Loucy (cell line): ENCODE data around the gene MYO3B.
"Not testable (repeated sequence)": the region's sequence is repeated elsewhere in the genome, so short reads cannot be mapped to it uniquely, and the experiment has no call there.

Source experiments
- CTCF ChIP-seq: fragments of 200-600 bp; sonication (generic); conservative IDR thresholded peaks from 2 replicates; pipeline ENCODE4 v1.5.1; 2014; ENCODE audit warnings: mild to moderate bottlenecking, antibody characterized with exemption, low read length
- EZH2phosphoT487 ChIP-seq: fragments of 200-600 bp; IDR thresholded peaks from 2 replicates; pipeline ENCODE4 v1.6.1; 2018; ENCODE audit warnings: antibody characterized with exemption, mild to moderate bottlenecking, moderate library complexity, borderline replicate concordance

- TF ChIP-seq CTCF, EZH2phosphoT487: not testable (repeated sequence)
Measured at GRCh38 chr2:170263728-170264521, 86.0 kb downstream of the MYO3B start.
